OCI-LY1 (cell line): ENCODE data around the gene GMDS.

Experiments used
- CTCF ChIP-seq: fragments of 200-600 bp; sonication (generic), shearing (Covaris generic); IDR thresholded peaks from 2 replicates; pipeline ENCODE4 v1.5.1; 2017; ENCODE audit warnings: mild to moderate bottlenecking, antibody characterized with exemption, low read length, moderate library complexity, mixed read lengths
- EZH2 ChIP-seq: fragments of 200-600 bp; sonication (generic), shearing (Covaris generic); IDR thresholded peaks from 2 replicates; pipeline ENCODE4 v1.8.0; 2017; ENCODE audit warnings: borderline replicate concordance, mixed run types, mild to moderate bottlenecking, antibody characterized with exemption, low read length, moderate library complexity, mixed read lengths

DNA sequence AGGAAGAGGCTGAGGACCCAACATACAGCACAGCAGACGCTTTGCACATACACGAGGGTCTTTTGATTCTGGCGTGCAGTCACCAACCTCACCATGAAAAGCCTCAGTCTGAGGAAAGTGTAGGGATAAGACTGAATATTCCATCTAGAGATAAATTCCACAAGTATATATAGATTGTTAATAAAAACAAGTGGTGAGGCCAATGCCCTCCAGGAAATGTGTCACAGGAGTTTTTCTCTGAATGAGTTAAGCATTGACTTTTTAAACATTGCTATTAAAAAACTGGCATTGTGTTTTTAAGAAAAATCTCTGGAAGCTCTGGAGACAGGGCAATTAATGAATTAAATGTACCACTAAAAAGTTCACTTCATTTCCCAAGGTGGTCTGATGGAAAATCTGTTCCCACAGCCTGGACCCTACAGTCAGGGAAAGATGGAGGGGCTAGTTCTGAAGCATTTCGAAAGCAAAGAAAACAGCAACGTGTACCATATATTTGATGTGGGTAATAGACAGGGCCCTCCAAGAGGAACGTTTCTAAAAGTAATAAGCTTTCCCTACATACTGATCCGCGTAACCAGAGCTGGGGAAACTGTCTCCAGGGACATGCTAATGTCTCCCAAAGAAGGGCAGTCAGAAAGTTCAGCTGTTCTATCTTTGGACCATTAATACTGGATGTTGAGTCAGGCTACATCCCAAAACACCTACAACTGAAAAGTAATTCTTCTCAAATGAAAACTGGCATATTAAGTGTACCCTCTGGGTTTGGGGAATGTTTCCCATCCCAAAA lies 334.6 kb downstream of the GMDS start:
- TF ChIP-seq CTCF (no peak), EZH2 (no peak)
